Kidney epithelial cell (primary cell): Measurements from ENCODE around the gene ZNF729. TPM values are rescaled to one million over a fixed set of nuclear protein-coding genes. Genes with fewer than 3 reads are reported as not detected.

Experiments
- DNase-seq: peaks from one replicate; pipeline ENCODE4 v3.0.0-alpha.2; 2010; ENCODE audit warnings: low read depth
- H3K27me3 ChIP-seq: 2 replicates; pipeline ENCODE4 v1.6.0; 2011; ENCODE audit warnings: low read length; ENCODE audit not compliant: control insufficient read depth, insufficient read depth
- H3K36me3 ChIP-seq: 2 replicates; pipeline ENCODE4 v1.5.1; 2011; ENCODE audit warnings: low read length; ENCODE audit not compliant: control insufficient read depth, insufficient read depth
- H3K4me3 ChIP-seq: 2 replicates; pipeline ENCODE4 v1.5.1; 2011; ENCODE audit warnings: low read depth, mild to moderate bottlenecking, control low read depth, low read length
- total RNA-seq: library from RNA; depleted of rRNA; stranded (reverse); fragments of >200 nt; gene quantifications from 2 replicates; pipeline ENCODE4 v1.2.3, GENCODE V29; 2015
- TF ChIP-seq, protein P1 (sequence below): IDR thresholded peaks from 2 replicates; pipeline ENCODE4 v1.5.1; 2011; ENCODE audit warnings: mild to moderate bottlenecking, moderate library complexity, low read length, control low read depth, inconsistent platforms; ENCODE audit not compliant: insufficient read depth, poor library complexity, severe bottlenecking

ZNF729 gene
- 0.14 TPM in 1 of 2 replicates, not detected in the other for total RNA-seq

- no peak for DNase-seq
- Histone ChIP-seq H3K4me3 (no peak within 1 kb of the TSS), H3K36me3 (no peaks in the 10 kb centered on the region), H3K27me3 (no peaks in the 10 kb centered on the region)
- TF ChIP-seq, protein P1, sequence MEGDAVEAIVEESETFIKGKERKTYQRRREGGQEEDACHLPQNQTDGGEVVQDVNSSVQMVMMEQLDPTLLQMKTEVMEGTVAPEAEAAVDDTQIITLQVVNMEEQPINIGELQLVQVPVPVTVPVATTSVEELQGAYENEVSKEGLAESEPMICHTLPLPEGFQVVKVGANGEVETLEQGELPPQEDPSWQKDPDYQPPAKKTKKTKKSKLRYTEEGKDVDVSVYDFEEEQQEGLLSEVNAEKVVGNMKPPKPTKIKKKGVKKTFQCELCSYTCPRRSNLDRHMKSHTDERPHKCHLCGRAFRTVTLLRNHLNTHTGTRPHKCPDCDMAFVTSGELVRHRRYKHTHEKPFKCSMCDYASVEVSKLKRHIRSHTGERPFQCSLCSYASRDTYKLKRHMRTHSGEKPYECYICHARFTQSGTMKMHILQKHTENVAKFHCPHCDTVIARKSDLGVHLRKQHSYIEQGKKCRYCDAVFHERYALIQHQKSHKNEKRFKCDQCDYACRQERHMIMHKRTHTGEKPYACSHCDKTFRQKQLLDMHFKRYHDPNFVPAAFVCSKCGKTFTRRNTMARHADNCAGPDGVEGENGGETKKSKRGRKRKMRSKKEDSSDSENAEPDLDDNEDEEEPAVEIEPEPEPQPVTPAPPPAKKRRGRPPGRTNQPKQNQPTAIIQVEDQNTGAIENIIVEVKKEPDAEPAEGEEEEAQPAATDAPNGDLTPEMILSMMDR = no peak
These were observed at the start of gene ZNF729 for GRCh38 chr19:22286151-22286810. Gene ZNF729, plus strand, starts transcription at chr19:22286441. Its CDS starts 85 bp downstream, at chr19:22286526.

GRCh38 chr19:22256856-22257255 is 29.4 kb upstream of the ZNF729 start:
- TF ChIP-seq, protein P1 = no peak
- H3K27me3 ChIP-seq = no peaks in the 10 kb centered on the region
- no peak for DNase-seq
- no peak overlapping the region for H3K4me3 ChIP-seq
- H3K36me3 ChIP-seq = no peaks in the 10 kb centered on the region

DNA sequence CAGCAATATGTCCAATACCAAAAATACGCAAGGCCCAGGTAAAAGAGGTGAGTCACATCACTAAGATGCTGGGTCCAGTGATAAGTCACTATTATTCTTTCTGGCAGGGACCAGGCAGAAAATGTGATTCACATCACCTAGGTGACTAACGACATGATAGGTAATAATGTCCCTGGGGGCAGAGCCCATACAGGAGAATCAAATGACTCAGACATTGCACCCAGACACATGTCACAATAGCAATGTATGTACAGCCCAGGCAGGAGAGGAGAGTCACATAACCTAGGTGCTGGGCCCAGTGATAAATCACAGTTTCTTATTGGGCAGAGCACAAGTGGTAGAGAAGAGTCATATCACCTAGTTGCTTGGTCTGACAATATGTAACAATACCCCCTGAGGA is 28.9 kb upstream of the ZNF729 start:
- no peak for DNase-seq
- TF ChIP-seq, protein P1 = no peak
- H3K36me3 ChIP-seq = no peaks in the 10 kb centered on the region
- H3K4me3 ChIP-seq = no peak overlapping the region
- no peaks in the 10 kb centered on the region for H3K27me3 ChIP-seq

DNA sequence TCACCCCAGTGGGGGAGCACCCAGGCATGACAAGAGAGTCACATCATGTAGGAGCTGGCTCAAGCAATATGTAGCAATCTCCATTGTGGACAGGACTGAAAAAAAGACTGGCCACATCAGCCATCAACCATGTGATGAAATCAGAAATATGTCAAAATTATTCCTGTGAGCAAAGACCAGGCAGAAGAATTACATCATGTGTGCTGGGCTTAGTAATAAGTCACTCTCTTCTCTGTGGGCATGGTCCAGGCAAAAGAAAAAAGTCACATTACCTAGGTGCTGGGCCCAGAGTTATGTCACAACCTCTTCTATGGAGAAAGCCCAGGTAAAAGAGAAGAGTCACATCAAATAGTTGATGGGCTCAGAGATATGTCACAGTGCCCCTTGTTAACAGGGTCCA is 28.3 kb upstream of the ZNF729 start:
- DNase-seq = no peak
- no peaks in the 10 kb centered on the region for H3K27me3 ChIP-seq
- no peaks in the 10 kb centered on the region for H3K36me3 ChIP-seq
- H3K4me3 ChIP-seq = no peak overlapping the region
- TF ChIP-seq, protein P1 = no peak

DNA sequence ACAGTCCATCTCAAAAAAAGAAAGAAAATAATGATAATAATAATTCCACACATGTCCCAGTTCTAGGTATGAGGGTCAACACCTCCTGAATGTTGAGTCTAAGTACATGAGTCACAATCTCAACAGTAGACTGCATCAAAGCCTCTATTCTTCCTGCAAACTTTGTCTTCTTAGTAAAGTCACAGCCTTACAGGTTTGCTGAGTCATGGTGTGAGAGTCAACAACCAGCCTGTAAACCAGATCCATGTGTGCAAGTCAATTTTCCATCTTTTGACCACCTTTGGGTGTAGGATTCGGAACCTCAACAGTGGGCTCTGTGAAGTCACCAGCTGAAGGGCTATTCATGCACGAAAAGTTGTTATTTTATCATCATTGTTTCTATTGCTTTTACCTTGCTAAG is 25.7 kb upstream of the ZNF729 start:
- DNase-seq = no peak
- TF ChIP-seq, protein P1 = no peak
- Histone ChIP-seq H3K27me3 (no peaks in the 10 kb centered on the region), H3K4me3 (no peak overlapping the region), H3K36me3 (no peaks in the 10 kb centered on the region)

DNA sequence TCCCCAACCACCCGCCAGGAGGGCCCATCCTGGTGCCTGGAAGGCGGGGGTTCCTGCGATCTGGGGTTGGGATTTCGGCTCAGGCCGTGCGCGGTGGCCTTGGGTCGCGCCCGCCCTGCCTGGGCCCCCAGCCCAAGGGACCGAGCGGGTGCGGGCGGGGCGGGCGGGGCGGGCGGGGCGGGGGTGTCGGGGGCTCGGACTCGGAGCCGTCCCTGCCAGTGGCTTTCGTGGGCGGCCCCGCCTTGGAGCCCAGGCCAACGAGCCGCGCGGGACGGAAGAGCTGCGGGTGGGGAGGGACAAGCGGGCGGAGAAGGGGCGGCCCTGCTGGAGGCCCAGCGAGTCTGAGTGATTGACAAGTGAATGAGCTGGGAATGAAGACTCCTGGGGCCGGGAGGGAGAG is 24.6 kb upstream of the ZNF729 start:
- no peak for DNase-seq
- Histone ChIP-seq H3K36me3 (no peaks in the 10 kb centered on the region), H3K27me3 (no peaks in the 10 kb centered on the region), H3K4me3 (no peak overlapping the region)
- TF ChIP-seq, protein P1 = no peak
